Activated naive CD4-positive, alpha-beta T cell treated with anti-CD3 and anti-CD28 coated beads, Interleukin-2, amount 10 ng/mL, durations not matched to agents 5 hours and 36 hours (primary cell): Measurements from ENCODE around the gene SLC29A4. TPM values are rescaled to one million over a fixed set of nuclear protein-coding genes. Genes with fewer than 3 reads are reported as not detected.

Source experiments
- total RNA-seq, 2 experiments: library from RNA; stranded (reverse); gene quantifications; one replicate each; pipeline ENCODE4 v1.2.3, GENCODE V29; 2021

SLC29A4 gene
- total RNA-seq: under 1 TPM; 0.48 to 0.51 TPM

GRCh38 chr7:5282543-5283316 lies at the start of gene SLC29A4:
Gene SLC29A4, plus strand, starts transcription at chr7:5282943. Its CDS starts 4,874 bp downstream, at chr7:5287817.

Other genes starting within 250 kb of the SLC29A4 start
- gene RBAK, start 237.1 kb upstream of the SLC29A4 start, total RNA-seq: 10 to 100 TPM; 15.8 to 16.3 TPM
- 10 to 100 TPM; 57.2 to 64.8 TPM for gene WIPI2, start 92.7 kb upstream of the SLC29A4 start, total RNA-seq
- gene TNRC18, start 140.9 kb downstream of the SLC29A4 start, total RNA-seq: 10 to 100 TPM; 48.0 to 48.8 TPM
- gene FBXL18, start 230.9 kb downstream of the SLC29A4 start, total RNA-seq: 10 to 100 TPM in 1 of 2 experiments, 1 to 10 TPM in 1; 9.4 to 10.7 TPM
- 1,000 to 10,000 TPM; 9,328 to 9,548 TPM for gene ACTB, start 247.7 kb downstream of the SLC29A4 start, total RNA-seq